Activated CD4-positive, alpha-beta T cell treated with anti-CD3 and anti-CD28 coated beads, Interleukin-2, amount 50 U/mL, for 16 hours (primary cell): Measurements from ENCODE around the gene CASTOR1.

Experiments used
- DNase-seq: peaks from one replicate; pipeline ENCODE4 v3.0.0-alpha.2; 2020

CASTOR1 gene

GRCh38 chr22:30244066-30244465 is 45.2 kb downstream of the CASTOR1 start:
- DNase-seq, result peak; percentile 45

GRCh38 chr22:30243661-30244060 is 45.6 kb downstream of the CASTOR1 start:
- DNase-seq, result peak; percentile 56

- peak; percentile 38 for DNase-seq
These were observed 47.5 kb downstream of the CASTOR1 start for GRCh38 chr22:30241576-30242371.

GRCh38 chr22:30240541-30241417 is 48.5 kb downstream of the CASTOR1 start:
- peak; percentile 37 for DNase-seq

- peak; percentile 41 for DNase-seq
These were observed 49.6 kb downstream of the CASTOR1 start for GRCh38 chr22:30239488-30240405.

DNA sequence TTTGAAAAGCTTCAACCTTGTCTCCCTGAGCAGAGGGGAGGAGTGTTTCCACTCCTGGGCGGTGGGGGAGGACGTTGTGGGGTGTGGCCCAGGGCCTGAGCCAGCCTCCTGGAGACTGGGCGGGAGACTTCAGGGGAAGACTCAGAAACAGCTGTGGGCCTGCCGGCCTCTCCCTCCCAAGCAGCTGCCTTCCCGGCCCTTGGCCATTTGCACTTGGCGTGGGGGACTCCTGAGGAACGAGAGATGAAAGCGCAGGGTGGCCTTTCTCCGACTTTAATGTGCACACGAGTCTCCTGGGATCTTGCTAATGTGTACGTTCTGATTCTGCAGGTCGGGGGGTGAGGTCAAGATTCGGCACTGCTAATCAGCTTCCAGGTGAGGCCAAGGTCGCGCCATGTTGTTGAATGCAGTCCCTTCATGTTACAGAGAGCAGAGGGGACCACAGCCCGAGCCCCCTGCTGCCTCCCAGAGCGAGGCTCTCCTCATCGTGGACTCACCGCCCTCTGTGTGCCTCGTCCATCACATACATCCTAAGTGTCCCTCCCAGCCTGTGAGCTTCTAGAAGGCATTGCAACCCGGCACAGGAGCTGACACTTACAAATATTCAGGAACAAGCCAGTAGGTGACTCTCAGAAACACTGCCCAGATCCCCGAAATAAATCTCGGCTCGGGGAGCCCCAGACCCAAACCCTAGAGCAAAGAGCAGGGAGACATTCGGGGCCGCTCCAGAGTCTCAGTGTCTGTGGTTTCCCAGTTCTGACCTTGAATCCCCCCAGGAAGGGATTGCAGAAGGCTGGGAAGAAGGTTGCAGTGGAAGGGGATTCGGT is 50.4 kb downstream of the CASTOR1 start:
- peak; percentile 39 for DNase-seq

DNA sequence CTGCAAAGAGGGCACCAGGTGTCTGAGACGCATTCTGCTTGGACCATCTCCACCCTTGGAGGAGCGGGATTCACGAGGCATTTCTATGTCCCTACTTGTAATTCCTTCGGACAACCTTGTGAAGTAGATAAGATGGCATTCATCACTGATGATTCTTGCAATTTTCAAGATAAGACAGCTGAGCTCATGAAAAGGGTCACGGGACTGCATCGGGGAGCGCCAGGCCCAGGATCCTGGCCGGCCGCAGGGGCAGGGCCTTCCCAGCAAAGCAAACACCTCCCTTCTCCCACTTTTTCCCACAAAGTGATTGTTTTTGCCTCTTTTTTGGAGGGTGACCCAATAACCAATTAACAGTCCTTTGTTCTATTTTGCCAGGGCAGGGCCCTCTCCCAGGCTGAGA is 51.2 kb downstream of the CASTOR1 start:
- no peak for DNase-seq

DNA sequence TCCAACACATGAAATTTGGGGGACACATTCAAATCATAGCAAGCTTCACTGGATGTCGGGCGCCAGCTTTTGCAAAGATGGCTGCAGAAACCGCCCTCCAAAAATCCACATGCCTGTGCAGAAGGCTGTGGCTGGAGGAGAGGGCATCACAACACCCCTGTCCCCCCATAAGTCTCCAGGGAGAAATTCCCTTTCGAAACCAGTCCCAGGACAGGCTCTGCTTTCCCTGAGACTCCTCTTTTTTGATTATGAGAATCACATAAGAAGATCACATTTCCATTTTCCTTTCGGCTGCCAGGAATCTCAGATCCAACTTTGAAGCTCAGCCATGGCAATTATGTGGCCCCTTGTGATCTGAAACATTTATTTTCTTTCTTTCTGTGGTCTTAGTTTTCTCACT is 52.4 kb downstream of the CASTOR1 start:
- no peak for DNase-seq

- DNase-seq, result no peak
These were observed 53.6 kb downstream of the CASTOR1 start for GRCh38 chr22:30235687-30236170.
